ENCODE data around the gene EFNA5.

The EFNA5 gene

DNA sequence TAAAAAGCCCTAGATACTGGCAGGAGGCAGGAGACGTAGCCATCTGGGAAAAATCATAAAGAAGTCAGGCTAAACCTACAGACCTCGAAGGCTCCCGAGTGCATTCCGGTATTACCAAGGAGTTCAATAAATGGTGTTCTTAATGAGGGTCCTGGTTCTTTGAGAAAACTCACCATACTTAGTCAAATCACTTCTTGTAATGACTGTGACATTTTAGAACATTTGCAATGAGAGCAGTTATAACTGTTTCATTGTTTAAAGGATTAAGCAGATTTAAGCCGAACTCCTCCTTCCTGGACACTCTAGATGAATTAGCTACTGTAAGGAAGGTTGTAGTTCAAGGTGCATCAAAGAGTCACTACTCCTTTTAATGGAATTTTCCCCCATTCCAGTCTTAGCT, 67.8 kb downstream of the EFNA5 start:
- no peak for DNase-seq (ENCODE audit: low spot score)

DNA sequence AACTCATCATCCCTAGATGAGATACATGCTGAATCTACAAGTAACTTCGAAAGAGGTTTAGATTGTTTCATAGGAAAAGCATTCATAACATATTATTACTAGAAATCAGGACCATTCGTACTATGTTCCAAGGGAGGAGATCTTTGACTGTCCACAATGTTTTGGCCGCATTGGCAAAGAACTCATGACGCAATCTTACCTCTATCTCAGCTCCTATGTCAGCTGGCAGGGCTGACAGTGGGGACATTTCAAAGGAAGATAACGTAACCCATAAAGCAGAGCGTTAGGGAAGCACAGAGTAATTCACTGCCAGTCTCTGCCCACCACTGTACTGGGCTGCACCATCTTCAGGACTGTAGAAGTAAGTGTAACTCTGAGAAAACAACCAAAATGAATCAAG, 69.7 kb downstream of the EFNA5 start:
- no peak for DNase-seq (ENCODE audit: low spot score)

DNA sequence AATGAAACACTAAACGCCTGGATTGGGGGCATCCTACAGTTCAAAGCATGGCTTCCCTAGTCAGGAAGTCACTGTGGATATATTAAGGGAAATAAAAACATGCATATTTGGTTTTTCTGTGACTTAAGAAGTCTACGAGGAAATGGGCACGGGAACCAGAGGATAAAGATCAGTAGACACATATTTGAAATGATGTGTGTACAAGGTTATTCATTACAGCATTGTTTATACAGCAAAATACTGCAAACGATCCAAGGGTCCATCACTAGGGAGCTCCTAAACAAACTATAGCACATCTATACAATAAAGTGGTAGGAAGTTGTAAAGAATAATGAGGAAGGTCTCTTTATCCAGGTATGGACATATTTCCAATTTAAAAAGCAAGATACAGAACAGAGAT, 71.8 kb downstream of the EFNA5 start:
- no peak for DNase-seq (ENCODE audit: low spot score)

DNA sequence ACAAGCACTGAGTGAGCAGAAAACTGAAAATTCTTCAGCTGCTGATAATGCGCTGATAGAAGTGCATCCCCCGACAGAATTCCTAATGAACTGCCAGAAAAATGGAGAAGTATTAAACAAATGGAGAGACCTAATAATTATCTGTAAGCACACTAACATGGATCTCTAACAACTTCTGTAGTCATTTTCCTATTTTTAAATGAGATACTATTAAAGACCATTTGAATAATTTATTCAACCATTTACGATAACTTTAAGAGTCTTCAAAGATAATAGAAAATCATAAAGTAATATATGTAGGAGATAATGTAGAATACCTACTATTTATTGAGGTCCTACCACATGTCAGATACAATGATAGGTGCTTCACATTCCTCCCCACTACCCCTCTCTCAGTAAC, 72.9 kb downstream of the EFNA5 start:
- no peak for DNase-seq (ENCODE audit: low spot score)

DNA sequence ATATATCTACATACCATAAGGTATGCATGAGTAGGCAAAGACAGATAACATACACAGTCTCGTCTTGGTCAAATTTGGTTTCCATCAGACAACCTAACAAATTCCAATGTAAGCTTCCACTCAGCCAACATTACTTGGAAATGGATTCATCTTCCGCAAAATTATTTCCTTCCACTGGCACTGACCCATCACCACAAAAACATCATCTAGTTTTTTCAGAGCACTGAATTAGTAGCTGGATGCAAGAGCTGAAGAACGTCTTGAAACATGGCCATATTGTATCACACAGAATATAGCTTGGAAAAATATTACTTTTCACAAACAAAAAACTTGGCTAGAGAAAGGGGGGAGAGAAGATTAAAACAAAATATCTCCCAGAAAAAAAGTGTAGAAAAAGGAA, 73.5 kb downstream of the EFNA5 start:
- no peak for DNase-seq (ENCODE audit: low spot score)

DNA sequence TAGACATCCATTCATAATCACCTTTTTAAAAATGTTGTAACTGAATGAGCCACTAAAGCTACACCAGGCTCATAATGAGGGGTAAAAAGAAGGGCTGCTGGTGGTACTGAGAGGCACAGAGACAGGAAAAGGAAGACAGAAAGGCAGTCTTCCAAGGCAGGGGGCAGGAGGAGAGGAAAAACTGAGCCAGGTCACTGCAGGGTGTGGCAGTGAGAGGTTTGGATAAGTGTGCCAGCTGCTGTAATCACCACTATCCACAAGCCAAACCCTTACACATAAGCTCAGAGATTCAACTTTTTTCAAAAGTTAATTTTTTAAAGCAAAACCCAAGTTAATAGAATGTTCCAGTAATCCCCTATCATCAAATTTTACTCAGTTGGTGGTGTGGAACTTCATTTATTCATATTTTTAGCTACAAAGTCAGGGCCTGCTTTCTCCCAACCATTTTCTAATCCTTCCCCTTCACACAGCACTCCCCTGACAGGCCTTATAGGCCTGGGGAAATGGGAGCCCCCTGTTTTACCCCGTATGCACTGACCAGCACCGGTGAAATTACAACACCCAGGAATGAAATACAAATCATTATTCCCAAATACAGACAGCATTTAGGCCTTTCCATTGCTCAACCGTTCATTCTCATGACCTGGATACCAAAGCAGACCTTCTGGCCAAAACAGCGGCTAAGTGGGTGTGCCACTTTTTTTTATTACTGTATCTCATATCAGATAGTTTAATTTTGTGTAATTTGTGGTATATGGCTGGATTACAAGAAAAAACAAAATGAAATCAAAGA, 76.3 kb downstream of the EFNA5 start:
- no peak for DNase-seq (ENCODE audit: low spot score)

DNA sequence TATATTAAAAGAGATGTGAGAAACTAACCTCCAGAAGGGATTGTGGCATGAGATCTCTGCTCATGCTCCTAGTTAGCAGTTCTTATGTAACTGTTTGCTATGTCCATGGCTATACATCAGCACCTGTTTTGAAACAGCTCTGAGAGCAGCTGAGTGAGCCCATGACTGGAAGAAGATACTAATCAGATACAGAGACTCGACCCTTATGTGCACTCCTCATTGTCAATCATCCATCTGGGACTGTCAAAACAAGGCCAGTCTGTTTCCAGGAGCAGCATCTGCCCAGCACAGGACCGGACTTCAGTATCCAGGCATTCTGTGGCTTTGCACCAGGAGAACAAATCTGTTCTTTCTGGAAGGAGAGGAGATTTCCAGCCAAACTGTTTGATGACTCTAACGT, 77.7 kb downstream of the EFNA5 start:
- no peak for DNase-seq (ENCODE audit: low spot score)

DNA sequence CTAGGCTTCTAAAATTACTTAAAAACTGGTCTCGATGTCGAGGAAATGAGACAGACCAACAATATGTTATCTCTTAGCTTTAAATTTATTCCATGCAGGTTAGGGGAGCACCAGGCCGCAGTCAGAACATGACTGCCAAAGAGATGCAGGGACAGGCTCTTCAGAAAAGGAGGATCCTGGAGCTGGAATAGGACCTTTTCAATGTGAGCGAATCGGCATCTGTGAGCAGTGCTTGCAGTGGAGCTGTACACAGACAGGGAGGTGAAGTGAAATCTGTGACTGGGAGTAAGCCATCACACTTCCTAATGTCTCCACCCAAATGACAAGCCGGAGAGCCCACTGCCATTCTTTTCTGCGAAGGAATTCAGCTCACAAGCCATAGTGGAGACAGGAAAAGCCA, 78.2 kb downstream of the EFNA5 start:
- DNase-seq (ENCODE audit: low spot score) = no peak

DNA sequence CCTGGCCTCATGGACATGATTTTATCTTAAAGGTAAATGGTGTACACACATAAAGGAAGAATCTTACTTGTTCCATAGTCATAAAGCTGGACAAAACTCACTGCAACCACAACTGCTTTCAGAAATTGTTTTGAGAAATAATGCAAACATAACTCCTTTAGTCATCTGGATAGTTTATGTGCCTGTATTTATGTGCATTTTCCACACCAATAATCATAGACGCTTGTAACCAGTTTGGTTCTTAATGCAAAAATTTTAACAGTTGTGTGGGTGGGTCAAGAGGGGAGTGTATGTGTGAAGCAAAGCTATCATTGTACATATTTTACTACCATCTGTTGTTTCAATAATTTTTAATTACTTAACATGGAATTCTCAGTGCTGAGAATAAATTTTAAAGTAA, 80.1 kb downstream of the EFNA5 start:
- DNase-seq (ENCODE audit: low spot score) = no peak

DNA sequence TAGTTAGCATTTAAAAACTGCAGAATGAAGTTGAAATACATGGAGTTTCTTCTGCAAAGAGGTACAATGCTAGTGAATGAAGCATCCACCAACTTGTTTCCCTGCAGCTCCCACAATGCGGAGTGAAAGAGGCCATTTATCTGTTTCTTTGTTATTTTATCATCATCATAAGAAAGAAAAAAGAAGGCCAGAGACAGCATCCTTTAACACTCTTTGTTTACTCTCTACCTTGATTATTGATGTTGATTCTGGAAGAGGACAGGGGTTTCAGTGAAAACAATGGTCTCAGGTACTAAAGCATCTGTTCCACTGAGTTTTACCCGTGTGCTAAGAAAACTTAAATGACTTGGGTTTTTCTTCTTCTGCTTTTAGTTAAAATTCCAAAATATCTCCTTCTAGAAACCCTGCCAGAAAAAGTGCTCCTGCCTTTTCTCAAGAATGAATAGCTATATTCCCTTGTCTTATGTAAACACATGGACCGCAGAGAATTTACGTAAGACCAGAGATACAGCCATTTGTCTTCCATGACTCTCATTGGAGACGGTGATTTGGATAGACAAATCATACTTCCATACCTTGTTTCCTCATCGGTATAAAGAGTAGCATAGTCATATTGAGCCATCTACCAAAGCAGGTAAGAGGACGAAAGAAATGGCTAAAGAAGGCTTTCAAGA, 81.1 kb downstream of the EFNA5 start:
- DNase-seq (ENCODE audit: low spot score) = no peak

DNA sequence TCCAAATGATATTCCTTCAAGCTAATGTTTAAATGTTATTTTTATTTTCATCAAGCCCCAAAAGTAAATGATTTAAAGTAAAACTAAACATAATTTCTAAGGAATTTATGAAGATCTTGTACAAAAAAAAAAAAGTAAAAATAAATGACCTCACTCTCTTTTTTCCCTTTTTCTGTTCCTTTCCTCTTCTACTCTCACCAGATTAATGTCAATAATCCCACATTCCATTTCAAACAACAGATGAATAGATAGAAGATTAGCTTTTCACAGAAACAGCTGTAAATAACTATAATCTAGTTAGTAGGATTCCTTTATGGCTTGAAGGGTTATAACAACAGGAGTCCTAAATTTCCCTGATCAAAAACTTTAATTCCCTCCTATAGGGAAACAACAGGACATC, 88.1 kb downstream of the EFNA5 start:
- no peak for DNase-seq (ENCODE audit: low spot score)

DNA sequence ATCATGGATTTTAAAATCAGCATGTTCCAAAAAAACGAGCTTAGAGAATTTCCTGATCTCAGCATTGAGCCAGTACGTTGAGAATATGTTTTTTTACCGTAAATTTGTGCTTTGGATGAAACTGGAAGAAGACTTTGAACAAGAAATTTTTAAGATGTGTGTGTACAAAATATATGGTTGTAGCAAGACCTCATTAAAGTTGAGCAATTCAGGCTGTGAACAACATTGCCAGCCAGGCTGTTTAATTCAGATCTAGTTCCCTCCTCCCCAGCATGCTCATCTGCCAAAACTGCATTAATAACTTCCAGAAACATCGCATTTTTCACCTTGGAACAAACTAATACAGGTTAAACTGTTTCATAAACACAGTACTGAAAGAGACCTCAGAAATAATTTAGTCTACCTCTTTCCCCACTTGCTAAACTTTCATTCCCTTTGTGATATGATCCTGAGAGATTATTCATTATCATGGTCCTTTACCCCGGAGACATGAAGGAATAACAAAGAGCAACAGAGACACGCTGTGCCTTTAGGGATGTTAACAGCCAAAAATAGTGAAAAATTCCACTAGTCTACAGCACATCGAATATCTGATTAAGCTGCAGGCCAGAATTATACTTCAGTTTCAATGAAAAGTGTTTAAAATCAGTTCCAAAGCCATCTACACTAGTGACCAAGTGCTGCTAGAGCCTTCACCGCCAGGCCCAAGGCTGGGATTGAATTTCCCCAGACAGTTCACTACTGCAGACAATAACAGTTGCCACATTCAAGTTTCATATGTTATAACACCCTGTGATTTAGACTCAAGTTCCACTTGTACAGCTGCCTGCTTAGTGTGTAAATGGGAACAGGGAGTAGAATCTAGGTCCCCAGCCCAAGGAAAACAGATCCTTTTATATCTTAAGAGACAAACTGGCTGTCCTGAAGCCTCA, 89.6 kb downstream of the EFNA5 start:
- no peak for DNase-seq (ENCODE audit: low spot score)

DNA sequence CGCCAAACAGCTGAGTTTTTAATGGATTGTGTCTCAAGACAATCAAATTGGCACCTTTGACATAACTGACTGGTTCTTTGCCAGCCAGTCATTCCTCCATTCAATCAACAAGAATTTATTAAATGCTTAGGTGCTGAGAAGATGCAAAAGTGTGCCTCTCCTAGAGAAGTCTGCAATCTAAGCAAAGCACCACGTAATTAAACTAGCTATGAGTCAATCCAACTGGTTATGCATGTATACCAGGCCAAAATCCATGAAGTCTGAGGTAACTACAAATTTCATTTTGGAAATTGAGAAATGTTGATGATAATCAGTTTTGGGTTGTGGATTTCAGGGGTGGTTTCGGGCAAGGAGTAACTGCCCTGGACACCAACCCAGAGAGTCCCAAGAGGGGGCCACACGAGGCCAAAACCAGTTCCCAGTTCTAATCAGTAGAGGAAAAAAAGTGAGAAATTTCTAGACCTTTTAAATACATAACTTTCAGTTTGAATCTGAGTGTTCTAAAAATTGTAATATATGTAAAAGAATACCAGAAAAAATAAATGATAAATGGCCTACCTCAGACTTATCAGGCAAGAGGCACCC, 92.6 kb downstream of the EFNA5 start:
- DNase-seq (ENCODE audit: low spot score) = no peak

DNA sequence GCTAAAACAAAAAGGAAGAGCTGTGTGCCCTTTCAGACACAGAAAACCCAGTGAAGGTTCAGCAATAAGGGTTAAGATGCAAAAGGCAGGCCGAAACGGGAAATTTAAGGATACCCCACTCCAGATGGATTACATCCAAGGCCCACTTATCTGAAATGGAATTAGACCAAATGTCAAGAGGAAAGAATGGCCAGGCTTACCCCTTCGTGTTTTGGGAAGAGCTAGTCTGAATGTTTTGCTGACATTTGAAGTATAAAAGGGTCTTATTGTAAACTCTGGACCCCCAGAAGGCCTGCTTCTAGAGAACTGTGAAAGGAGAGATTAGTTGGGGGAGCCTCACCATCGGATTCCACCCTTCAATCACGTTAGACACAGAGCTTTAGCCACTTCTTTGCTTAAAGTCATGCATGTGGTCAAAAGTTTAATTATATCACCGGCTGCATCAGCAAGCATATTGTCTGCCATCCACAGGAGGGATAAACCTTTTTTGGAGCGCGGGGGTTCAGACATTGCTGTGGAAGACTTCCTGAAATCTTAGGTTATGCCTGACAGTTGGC, 93.3 kb downstream of the EFNA5 start:
- DNase-seq (ENCODE audit: low spot score) = no peak

DNA sequence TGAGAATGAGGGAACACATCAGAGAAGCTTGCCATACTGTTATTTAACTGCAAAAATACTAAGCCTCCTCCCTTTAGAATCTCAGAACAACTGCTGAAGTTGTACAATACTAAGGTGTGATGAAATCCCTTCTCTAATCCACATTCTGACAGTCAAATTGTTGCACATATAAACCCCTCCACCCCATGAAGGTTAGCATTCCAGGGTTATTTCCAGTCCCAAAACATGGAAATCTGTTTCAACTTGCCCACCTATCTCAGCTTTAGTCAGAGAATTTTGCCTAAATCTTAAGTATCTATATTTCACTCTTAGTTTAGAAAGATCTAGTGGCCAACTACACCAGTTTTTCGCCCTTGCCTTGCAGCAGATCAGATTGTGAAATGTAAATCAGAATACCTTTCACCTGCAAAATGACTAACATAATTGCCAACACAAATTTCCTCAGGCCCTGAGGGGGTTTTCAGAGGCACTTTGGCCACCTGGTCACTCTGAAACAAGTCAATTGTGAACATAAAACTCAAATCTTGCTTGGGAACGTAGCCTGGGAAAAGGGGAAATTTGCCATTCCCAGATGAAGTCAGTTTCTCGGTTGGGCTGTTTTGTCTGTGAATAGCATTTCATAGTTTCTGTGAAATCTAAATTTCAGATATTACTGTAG, 93.9 kb downstream of the EFNA5 start:
- no peak for DNase-seq (ENCODE audit: low spot score)

DNA sequence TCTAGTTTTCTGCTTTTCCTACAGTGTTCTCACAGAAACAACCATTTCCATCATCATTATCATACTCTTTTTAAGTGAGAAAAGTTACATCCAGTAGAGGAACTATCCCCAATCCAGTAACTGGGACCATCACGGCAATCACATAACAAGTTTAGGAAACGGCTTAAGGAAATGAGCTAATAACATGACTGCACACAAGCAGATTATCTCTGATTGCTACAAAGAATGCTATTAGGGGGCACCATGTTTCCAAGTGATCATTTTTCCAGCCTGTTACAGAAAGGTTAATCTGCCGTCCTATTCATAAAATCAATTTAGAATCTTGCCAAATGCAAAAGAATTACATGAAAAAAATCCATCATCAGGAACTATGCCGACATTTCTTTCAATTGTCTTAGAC, 94.6 kb downstream of the EFNA5 start:
- no peak for DNase-seq (ENCODE audit: low spot score)

DNA sequence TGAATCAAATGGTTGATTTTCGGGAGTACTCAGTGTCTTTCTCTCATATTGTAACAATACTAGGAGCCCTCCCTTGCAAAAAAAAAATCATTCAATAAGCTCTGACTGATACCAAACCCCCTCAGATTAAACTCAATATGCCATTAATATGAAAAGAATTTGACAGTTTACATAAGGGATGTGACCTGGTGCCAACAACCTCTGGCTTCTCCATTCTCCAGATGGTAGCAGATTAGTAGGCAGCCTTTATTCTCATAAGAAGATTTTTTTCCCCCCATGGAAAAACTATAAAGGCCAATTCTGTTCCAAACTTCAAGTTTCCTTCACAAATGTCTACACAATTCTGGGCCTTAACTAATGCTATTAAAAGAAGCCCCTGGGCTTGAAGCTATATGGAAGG, 96.5 kb downstream of the EFNA5 start:
- no peak for DNase-seq (ENCODE audit: low spot score)

DNA sequence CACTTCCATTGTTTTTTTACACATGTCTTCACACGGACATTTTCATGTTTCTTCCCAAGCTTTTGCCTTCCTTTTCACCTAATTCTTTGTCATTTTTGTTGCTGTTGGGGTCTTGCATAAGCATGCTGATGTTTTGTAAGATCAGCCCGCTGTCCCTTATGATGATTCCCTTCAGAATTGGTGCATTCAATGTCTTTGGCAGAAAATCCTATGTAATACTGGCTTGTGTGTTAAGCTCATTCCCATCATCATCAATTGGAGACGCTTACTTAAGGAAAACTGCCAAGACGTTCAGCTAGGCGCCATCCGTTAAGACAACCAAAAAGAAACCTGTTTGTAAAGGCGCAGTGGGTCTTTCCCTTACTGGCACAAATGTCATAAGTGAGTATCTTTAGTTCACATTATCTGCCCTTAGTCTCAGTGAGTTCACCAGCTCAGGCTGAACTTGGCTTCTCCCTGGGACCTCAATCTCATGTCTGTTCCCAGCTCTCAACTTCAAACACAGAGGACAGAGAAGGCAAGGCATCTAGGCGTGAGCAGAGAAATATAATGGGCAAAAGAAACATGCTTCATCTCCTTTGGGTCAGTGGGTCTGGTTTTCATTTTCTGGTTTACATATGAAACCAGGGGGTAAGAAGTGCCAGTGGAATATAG, 97.9 kb downstream of the EFNA5 start:
- DNase-seq (ENCODE audit: low spot score) = no peak

DNA sequence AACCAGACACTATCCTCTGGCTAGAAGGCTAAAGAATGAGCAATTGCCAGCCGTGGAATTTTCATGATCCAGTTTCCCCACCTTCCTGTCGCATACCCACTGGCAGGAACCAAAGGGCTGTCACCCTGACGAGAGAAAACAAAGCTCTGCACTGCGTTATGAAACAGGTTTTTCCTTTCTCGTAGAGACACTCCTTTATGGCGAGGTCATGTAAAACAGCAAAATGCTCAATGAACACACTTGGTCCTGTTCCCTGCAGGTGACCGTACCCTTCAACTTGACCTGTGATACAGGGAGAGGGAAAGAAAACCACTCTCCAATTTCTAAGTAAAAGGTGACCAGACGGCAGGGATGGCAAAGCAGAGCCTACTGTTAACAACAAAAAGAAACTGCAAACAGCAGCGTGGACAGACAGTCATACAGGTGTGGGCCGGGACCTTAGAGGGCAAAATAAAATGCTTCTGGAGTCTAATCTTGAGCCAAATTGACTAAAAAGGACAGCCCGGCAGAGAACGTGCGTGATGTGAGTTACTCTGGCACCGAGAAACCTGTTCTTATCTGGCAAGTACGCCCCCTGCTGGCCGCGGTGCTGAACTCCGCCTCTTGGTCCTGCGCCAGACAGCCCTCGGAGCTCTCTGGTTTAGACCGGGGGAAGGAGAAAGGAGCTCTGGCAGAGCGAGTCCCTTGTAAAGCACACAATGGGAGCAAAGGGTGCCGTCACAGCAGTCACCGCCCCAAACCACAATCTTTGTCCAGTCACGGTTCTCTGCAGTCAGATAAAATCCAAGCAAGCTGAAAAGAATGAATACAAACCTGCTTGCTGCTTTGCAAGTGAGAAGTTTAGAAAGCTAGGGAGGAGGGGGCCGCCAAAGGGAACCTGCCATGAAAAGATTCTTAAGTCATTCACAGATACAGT, 98.9 kb downstream of the EFNA5 start:
- DNase-seq (ENCODE audit: low spot score) = peak; percentile 92
